ENCODE data around the gene SLC16A7.

GRCh38 chr12:59768031-59768430, 172.2 kb downstream of the SLC16A7 start:
- TF ChIP-seq POLR2AphosphoS5 (IDR thresholded peaks at IDR 0.05; ENCODE audit: low read depth, low read length) (no peak), POLR2A (IDR thresholded peaks at IDR 0.05; ENCODE audit: low read depth, low read length) (no peak)

All from GM12892 (cell line).